A549 treated with AZD2906 at 1 μM for 4 hours (cell line): ENCODE measurements around the gene PCDH20. TPM values are rescaled to one million over a fixed set of nuclear protein-coding genes. Genes with fewer than 3 reads are reported as not detected.

Source experiments
- total RNA-seq: library from RNA; stranded (reverse); fragments of 200-300 nt; extraction: Qiagen RNA extraction; gene quantifications from 5 replicates; pipeline ENCODE4 v1.2.3, GENCODE V29; 2022

Gene PCDH20, protein sequence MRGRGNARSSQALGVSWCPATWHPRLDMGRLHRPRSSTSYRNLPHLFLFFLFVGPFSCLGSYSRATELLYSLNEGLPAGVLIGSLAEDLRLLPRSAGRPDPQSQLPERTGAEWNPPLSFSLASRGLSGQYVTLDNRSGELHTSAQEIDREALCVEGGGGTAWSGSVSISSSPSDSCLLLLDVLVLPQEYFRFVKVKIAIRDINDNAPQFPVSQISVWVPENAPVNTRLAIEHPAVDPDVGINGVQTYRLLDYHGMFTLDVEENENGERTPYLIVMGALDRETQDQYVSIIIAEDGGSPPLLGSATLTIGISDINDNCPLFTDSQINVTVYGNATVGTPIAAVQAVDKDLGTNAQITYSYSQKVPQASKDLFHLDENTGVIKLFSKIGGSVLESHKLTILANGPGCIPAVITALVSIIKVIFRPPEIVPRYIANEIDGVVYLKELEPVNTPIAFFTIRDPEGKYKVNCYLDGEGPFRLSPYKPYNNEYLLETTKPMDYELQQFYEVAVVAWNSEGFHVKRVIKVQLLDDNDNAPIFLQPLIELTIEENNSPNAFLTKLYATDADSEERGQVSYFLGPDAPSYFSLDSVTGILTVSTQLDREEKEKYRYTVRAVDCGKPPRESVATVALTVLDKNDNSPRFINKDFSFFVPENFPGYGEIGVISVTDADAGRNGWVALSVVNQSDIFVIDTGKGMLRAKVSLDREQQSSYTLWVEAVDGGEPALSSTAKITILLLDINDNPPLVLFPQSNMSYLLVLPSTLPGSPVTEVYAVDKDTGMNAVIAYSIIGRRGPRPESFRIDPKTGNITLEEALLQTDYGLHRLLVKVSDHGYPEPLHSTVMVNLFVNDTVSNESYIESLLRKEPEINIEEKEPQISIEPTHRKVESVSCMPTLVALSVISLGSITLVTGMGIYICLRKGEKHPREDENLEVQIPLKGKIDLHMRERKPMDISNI
- not detected in 5 replicates for total RNA-seq

DNA sequence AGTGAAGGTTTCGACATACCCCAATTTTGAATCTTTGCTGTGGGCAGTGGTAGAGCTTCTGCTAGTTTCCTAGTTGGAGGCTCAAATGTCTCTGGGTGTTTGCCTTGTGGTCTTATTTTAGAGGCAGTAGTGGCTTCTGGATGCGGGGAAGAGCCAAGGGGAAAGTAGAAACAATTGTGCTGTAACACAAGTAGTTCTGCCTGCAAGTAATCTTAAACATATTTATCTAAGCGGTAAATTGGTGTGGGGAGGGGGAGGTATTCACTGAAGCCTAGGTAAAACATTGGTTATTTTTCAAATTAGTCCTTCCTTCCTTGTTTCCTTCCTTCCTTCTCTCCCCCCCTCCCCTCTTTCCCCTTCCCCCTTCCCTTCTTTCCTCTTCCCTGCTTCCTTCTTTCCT lies at the start of gene PCDH20:
TSS of gene PCDH20 (minus strand) at position 101 of the 400 bp plus-strand sequence. CDS start 691 bp downstream, outside the sequence.

